Effector memory CD8-positive, alpha-beta T cell (primary cell): ENCODE results near the gene STAT4.
"Not testable (repeated sequence)": the region's sequence is repeated elsewhere in the genome, so short reads cannot be mapped to it uniquely, and the experiment has no call there.

Experiments used
- ATAC-seq: fragments of 150-1000 bp; cut with Tn5 transposase; replicated peaks from 2 replicates; pipeline ENCODE4 v1.10.0; 2021; ENCODE audit warnings: mild to moderate bottlenecking, moderate library complexity
- DNase-seq, 3 experiments: peaks; one replicate each; pipeline ENCODE4 v3.0.0; 2021
- H3K27ac Mint-ChIP-seq, 2 donors: one replicate each; pipeline ENCODE4 v1.8.0; 2022; ENCODE audit warnings: mild to moderate bottlenecking in 2 of 2, mixed read lengths in 2 of 2, moderate library complexity in 2 of 2
- H3K27me3 Mint-ChIP-seq, 2 donors: one replicate each; pipeline ENCODE4 v1.8.0; 2022; ENCODE audit warnings: mixed read lengths in 2 of 2
- H3K36me3 Mint-ChIP-seq: one replicate; pipeline ENCODE4 v1.8.0; 2022; ENCODE audit warnings: mild to moderate bottlenecking, moderate library complexity, mixed read lengths; ENCODE audit not compliant: insufficient read depth
- H3K4me1 Mint-ChIP-seq, 2 donors: one replicate each; pipeline ENCODE4 v1.8.0; 2022; ENCODE audit warnings: low read depth in 2 of 2, mixed read lengths in 2 of 2
- H3K4me3 Mint-ChIP-seq, 2 donors: one replicate each; pipeline ENCODE4 v1.8.0; 2022; ENCODE audit warnings: mild to moderate bottlenecking in 2 of 2, mixed read lengths in 2 of 2, moderate library complexity in 2 of 2
- H3K9me3 Mint-ChIP-seq, 2 donors: one replicate each; pipeline ENCODE4 v1.8.0; 2022; ENCODE audit warnings: mixed read lengths in 2 of 2

Gene STAT4

DNA sequence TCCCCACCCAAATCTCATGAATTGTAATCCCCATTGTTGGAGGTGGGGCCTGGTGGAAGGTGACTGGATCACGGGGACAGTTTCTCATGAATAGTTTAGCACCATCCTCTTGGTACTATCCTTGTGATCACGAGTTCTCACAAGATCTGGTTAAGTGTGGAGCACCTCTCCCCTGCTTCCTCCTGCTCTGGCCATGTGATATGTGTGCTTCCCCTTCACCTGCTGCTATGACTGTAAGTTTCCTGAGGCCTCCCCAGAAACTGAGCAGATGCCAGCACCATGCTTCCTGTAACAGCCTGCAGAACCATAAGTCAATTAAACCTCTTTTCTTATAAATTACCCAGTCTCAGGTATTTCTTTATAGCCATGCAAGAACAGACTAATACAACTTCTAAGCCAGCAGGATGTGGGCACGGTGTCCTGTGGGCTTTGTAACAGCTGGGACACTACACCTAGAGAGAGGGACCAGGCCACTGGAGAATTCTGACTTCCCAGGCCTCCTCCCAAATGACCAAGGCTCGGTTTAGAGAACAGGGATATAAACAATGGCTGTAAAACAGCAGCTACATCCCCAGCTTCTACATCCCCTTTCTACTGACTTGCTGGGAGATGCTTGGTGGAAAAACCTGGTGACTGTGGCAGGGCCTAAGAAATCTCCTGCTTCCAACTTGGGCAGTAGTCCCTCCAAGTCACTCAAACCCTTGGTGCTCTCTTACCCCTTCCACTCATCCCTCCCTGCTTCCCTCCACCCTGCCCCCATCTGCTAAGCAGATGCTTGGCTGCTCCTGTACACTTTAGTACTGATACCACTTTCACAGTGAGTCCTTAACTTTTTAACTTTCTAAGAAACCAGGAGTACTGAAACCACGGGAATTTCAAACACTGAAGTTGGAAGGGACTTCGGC is 147.1 kb downstream of the STAT4 start:
- Mint-ChIP-seq H3K36me3 (peaks cover 95% of the 10 kb centered on the region), H3K27ac (peak overlapping the region; percentile 82 to 84), H3K27me3 (no peaks in the 10 kb centered on the region), H3K4me1 (peaks cover 33 to 34% of the 10 kb centered on the region in 2 donors), H3K9me3 (no peaks in the 10 kb centered on the region), H3K4me3 (peak overlapping the region in 1 of 2 donors; percentile 5)
- DNase-seq (no peak), ATAC-seq (no peak)

DNA sequence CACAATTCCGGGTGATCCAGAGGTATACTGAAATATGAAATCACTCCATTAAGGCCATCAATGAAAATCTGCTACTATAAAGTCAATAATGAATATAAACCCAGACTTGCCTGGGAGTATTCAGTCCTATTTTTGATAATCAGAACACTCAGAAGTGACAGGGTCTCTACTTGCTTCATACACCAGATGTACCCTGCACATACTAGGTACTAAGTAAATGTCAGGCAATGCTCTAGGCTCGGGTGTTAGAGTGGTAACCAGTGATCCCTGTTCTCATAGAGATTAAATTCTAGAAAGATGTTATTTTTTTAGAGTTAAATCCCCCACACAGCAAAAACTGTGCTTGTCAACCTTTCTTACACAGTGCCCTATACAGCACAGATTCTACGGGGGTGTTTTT is 149.2 kb downstream of the STAT4 start:
- DNase-seq = no peak
- Mint-ChIP-seq H3K36me3 (peaks cover 94% of the 10 kb centered on the region), H3K27me3 (no peaks in the 10 kb centered on the region), H3K4me1 (peaks cover 27 to 28% of the 10 kb centered on the region in 2 donors), H3K4me3 (no peak overlapping the region), H3K27ac (peak overlapping the region; percentile 82 to 84), H3K9me3 (no peaks in the 10 kb centered on the region)
- ATAC-seq = no peak

- Mint-ChIP-seq H3K36me3 (peaks cover 94% of the 10 kb centered on the region), H3K27ac (peak overlapping the region; percentile 82 to 84), H3K27me3 (no peaks in the 10 kb centered on the region), H3K4me1 (peaks cover 22 to 30% of the 10 kb centered on the region in 2 donors), H3K9me3 (no peaks in the 10 kb centered on the region), H3K4me3 (no peak overlapping the region)
- ATAC-seq = no peak
- no peak for DNase-seq
These were observed 149.8 kb downstream of the STAT4 start for GRCh38 chr2:191001032-191001431.

- H3K9me3 Mint-ChIP-seq = no peaks in the 10 kb centered on the region
- peaks cover 28 to 32% of the 10 kb centered on the region in 2 donors for H3K4me1 Mint-ChIP-seq
- no peak for ATAC-seq
- H3K27ac Mint-ChIP-seq = peak overlapping the region; percentile 25 to 87
- H3K36me3 Mint-ChIP-seq = peaks cover 95% of the 10 kb centered on the region
- DNase-seq = no peak
- no peaks in the 10 kb centered on the region for H3K27me3 Mint-ChIP-seq
- no peak overlapping the region for H3K4me3 Mint-ChIP-seq
These were observed 150.7 kb downstream of the STAT4 start for GRCh38 chr2:190999949-191000665.

DNA sequence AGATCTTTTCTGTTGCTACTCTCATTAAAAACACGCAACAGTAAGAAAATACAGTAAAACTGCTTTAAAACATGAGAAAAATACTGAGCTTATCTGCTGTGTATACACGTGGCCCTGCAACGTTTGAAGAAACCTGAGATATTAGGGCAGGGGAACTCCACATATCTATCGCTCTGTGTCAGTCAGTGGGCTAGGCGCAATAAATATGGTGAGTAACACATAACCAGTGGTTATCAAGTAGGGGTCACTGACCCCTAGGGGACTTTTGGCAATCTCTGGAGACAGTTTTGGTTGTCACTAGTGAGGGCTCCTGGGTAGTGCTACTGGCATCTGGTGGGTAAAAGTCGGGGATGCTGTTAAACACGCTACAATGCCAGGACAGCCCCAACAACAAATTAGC is 151.7 kb downstream of the STAT4 start:
- Mint-ChIP-seq H3K36me3 (peaks cover 95% of the 10 kb centered on the region), H3K9me3 (no peaks in the 10 kb centered on the region), H3K4me1 (peaks cover 33 to 36% of the 10 kb centered on the region in 2 donors), H3K4me3 (no peak overlapping the region), H3K27me3 (no peaks in the 10 kb centered on the region), H3K27ac (peak overlapping the region; percentile 25 to 87)
- ATAC-seq (peak; percentile 74), DNase-seq (no peak)

GRCh38 chr2:190997526-190998113 is 153.2 kb downstream of the STAT4 start:
- ATAC-seq = no peak
- Mint-ChIP-seq H3K4me1 (peaks cover 34 to 35% of the 10 kb centered on the region in 2 donors), H3K36me3 (peaks cover 95% of the 10 kb centered on the region), H3K4me3 (no peak overlapping the region), H3K27me3 (no peaks in the 10 kb centered on the region), H3K27ac (peak overlapping the region; percentile 81 to 87), H3K9me3 (no peaks in the 10 kb centered on the region)
- DNase-seq = no peak

DNA sequence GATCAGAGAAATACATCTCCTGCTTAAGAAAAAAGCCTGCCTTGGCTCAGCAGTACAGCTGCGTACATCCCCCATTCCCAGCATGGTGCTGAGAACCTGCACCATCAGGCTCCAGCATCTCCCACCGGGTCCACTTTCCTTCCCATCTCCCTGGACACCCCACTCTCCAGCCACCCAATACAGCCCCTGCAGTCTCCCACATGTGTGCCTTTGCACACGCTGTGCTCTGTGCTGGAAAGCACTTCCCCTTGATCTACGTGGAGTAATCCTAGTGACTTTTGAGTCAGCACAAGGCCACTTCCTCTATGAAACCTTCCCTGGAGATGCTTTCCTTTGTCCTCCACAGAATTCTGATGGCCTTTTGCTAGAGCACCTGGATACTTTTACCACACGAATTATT is 153.8 kb downstream of the STAT4 start:
- H3K36me3 Mint-ChIP-seq = peaks cover 95% of the 10 kb centered on the region
- H3K27ac Mint-ChIP-seq = peak overlapping the region; percentile 81 to 87

GRCh38 chr2:190996338-190996946 is 154.4 kb downstream of the STAT4 start:
- Mint-ChIP-seq H3K4me1 (peaks cover 28 to 30% of the 10 kb centered on the region in 2 donors), H3K4me3 (no peak overlapping the region), H3K27ac (peak overlapping the region; percentile 81 to 87), H3K36me3 (peaks cover 98% of the 10 kb centered on the region), H3K27me3 (no peaks in the 10 kb centered on the region), H3K9me3 (no peaks in the 10 kb centered on the region)
- peak; percentile 79 for ATAC-seq
- DNase-seq = peak; percentile 29 to 31 (median 30)

More for the DNA sequence above, 153.8 kb downstream of the STAT4 start:
- no peak for ATAC-seq
- no peaks in the 10 kb centered on the region for H3K27me3 Mint-ChIP-seq
- no peak for DNase-seq
- peaks cover 29 to 31% of the 10 kb centered on the region in 2 donors for H3K4me1 Mint-ChIP-seq
- H3K4me3 Mint-ChIP-seq = no peak overlapping the region
- H3K9me3 Mint-ChIP-seq = no peaks in the 10 kb centered on the region

DNA sequence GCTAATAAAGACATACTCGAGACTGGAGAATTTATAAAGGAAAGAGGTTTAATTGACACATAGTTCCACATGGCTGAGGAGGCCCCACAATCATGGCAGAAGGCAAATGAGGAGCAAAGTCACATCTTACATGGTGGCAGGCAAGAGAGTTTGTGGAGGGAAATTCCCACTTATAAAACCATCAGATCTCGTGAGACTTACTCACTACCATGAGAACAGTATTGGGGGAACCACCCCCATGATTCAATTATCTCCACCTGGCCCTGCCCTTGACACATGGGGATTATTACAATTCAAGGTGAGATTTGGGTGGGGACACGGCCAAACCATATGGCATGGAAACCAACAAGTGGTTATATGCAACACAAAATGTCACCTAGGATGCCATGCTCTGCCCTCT is 155.5 kb downstream of the STAT4 start:
- Mint-ChIP-seq H3K27ac (peak overlapping the region; percentile 79 to 81), H3K4me1 (peaks cover 24 to 25% of the 10 kb centered on the region in 2 donors), H3K36me3 (peaks cover 99% of the 10 kb centered on the region)
- H3K9me3 Mint-ChIP-seq, H3K4me3 Mint-ChIP-seq, DNase-seq, ATAC-seq, H3K27me3 Mint-ChIP-seq: not testable (repeated sequence)

GRCh38 chr2:190994148-190994547 is 156.6 kb downstream of the STAT4 start:
- H3K27ac Mint-ChIP-seq = peak overlapping the region in 1 of 2 donors; percentile 80
- H3K27me3 Mint-ChIP-seq = no peaks in the 10 kb centered on the region
- DNase-seq = no peak
- H3K4me1 Mint-ChIP-seq = peaks cover 25 to 28% of the 10 kb centered on the region in 2 donors
- no peaks in the 10 kb centered on the region for H3K9me3 Mint-ChIP-seq
- no peak overlapping the region for H3K4me3 Mint-ChIP-seq
- H3K36me3 Mint-ChIP-seq = peaks cover 99% of the 10 kb centered on the region
- ATAC-seq = no peak

DNA sequence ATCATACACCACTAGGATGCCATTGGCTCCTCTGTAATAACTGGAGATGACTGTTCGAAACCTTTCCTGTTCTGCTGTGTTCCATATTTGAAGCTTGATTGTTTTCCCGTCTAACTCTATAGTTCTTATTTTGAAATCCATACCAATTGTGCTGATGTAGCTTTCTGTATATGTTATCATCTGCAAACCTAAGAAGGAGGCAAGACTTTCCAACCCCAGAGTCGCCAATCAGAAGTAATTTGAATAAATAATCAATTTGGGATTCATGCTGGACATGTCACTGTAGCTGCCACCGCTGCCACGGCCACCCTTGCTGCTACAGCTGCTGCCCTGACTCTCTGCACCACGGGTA is 157.5 kb downstream of the STAT4 start:
- Mint-ChIP-seq H3K27me3 (no peaks in the 10 kb centered on the region), H3K27ac (peak overlapping the region; percentile 15 to 80), H3K36me3 (peaks cover 100% of the 10 kb centered on the region), H3K4me1 (peaks cover 25 to 28% of the 10 kb centered on the region in 2 donors), H3K4me3 (no peak overlapping the region), H3K9me3 (no peaks in the 10 kb centered on the region)
- ATAC-seq = no peak
- no peak for DNase-seq

GRCh38 chr2:190990132-190990531 is 160.7 kb downstream of the STAT4 start:
- Mint-ChIP-seq H3K9me3 (no peaks in the 10 kb centered on the region), H3K36me3 (peaks cover 100% of the 10 kb centered on the region), H3K27me3 (no peaks in the 10 kb centered on the region), H3K4me1 (peaks cover 17% of the 10 kb centered on the region in 2 donors), H3K4me3 (no peak overlapping the region), H3K27ac (peak overlapping the region in 1 of 2 donors; percentile 41)
- DNase-seq (no peak), ATAC-seq (no peak)

GRCh38 chr2:190988910-190989309 is 161.9 kb downstream of the STAT4 start:
- H3K4me3 Mint-ChIP-seq = no peak overlapping the region
- H3K36me3 Mint-ChIP-seq = peaks cover 100% of the 10 kb centered on the region
- H3K27ac Mint-ChIP-seq = no peak overlapping the region
- H3K4me1 Mint-ChIP-seq = peaks cover 8 to 10% of the 10 kb centered on the region in 2 donors
- DNase-seq = no peak
- H3K9me3 Mint-ChIP-seq = no peaks in the 10 kb centered on the region
- no peaks in the 10 kb centered on the region for H3K27me3 Mint-ChIP-seq
- ATAC-seq = no peak
